H1 (cell line): ENCODE measurements around the gene TMEM120B. TPM values are rescaled to one million over a fixed set of nuclear protein-coding genes. Genes with fewer than 3 reads are reported as not detected.

ENCODE experiments used
- BACH1 ChIP-seq: IDR thresholded peaks from 2 replicates; pipeline ENCODE4 v1.6.1; 2012; ENCODE audit warnings: low read length, improper control_type of control experiment
- JUN ChIP-seq: IDR thresholded peaks from 2 replicates; pipeline ENCODE4 v1.6.1; 2011; ENCODE audit warnings: low read depth, mild to moderate bottlenecking, improper control_type of control experiment, low read length
- SP4 ChIP-seq: IDR thresholded peaks from 2 replicates; pipeline ENCODE4 v1.6.1; 2012; ENCODE audit warnings: low read length, inconsistent platforms
- TBP ChIP-seq: IDR thresholded peaks from 2 replicates; pipeline ENCODE4 v1.6.1; 2011; ENCODE audit warnings: low read depth, low read length, improper control_type of control experiment
- TCF12 ChIP-seq: IDR thresholded peaks from 2 replicates; pipeline ENCODE4 v1.6.1; 2011; ENCODE audit warnings: low read depth, mild to moderate bottlenecking, low read length
- polyA plus RNA-seq, 7 experiments: library from polyadenylated mRNA; depleted of rRNA in 3 of 7; stranded (reverse) in 5 of 7; unstranded in 2 of 7; fragments of >200 nt in 5 of 7; fragments of 200-250 nt in 2 of 7; gene quantifications; 1 replicate in 5 of 7; 2 replicates in 1 of 7; 4 replicates in 1 of 7; pipeline versions ENCODE4 v1.2.1 to v1.2.3, GENCODE V29; 2011 to 2013; ENCODE audit warnings: missing spikeins in 2 of 7, mixed read lengths in 2 of 7
- total RNA-seq: library from RNA; stranded (reverse); fragmentation: NEBNext Ultra II Directional; extraction: Animal tissue kit (Norgen Biotek cat#: 25700); gene quantifications from 2 replicates; pipeline ENCODE4 v1.2.1, GENCODE V29; 2021
- TF ChIP-seq, protein P1 (sequence below): fragments of 300-600 bp; sonication (generic); IDR thresholded peaks from 2 replicates; pipeline ENCODE4 v1.7.1; 2012; ENCODE audit warnings: low read length, moderate library complexity, mild to moderate bottlenecking, inconsistent platforms; ENCODE audit not compliant: insufficient replicate concordance
- TF ChIP-seq, protein P2 (sequence below): IDR thresholded peaks from 2 replicates; pipeline ENCODE4 v1.6.1; 2011; ENCODE audit warnings: low read depth, mild to moderate bottlenecking, low read length; ENCODE audit not compliant: insufficient read depth

The TMEM120B gene
- total and polyA plus RNA-seq, 2 of the 8 experiments (the other 6 are each of a cell fraction or from before 2014, with no cell fraction given): 22.0 to 29.1 TPM

DNA sequence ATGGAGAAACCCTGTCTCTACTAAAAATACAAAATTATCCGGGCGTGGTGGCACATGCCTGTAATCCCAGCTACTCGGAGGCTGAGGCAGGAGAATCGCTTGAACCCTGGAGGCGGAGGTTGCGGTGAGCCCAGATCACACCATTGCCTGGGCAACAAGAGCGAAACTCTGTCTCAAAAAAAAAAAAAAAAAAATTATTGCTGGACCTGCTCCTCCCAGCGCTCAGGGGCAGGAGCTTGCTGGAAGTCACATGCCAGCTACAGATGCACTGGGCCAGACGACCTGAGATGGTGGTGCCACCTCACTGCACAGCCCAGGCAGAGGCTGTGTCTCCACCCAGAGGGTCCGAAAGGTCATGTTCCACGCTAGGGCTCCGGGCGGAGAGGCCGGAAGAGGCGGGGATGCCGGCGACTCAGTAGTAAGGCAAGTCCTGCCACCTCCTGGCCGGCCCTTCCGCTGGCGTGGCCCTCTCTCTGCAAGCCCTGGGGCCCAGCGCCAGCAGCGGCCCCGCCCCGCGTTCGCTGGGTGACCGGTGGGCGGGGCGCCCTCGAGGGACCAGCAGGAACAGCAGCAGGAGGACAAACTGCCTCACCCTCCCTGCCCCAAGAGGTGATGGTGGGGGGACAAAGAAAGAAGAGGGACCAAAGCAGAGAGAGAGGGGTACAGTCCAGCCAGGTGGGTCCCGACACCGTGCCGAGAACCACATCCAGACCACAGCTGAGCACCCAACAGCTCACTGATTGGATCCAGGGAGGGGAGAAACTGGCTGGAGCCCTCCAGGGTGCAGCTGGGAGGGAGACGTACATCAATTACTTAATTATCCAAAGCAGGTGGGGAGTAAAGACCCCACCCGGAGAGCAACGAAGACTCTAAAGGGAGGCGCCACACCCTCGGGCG lies 84.6 kb downstream of the TMEM120B start (continued):
- TF ChIP-seq, protein P1, sequence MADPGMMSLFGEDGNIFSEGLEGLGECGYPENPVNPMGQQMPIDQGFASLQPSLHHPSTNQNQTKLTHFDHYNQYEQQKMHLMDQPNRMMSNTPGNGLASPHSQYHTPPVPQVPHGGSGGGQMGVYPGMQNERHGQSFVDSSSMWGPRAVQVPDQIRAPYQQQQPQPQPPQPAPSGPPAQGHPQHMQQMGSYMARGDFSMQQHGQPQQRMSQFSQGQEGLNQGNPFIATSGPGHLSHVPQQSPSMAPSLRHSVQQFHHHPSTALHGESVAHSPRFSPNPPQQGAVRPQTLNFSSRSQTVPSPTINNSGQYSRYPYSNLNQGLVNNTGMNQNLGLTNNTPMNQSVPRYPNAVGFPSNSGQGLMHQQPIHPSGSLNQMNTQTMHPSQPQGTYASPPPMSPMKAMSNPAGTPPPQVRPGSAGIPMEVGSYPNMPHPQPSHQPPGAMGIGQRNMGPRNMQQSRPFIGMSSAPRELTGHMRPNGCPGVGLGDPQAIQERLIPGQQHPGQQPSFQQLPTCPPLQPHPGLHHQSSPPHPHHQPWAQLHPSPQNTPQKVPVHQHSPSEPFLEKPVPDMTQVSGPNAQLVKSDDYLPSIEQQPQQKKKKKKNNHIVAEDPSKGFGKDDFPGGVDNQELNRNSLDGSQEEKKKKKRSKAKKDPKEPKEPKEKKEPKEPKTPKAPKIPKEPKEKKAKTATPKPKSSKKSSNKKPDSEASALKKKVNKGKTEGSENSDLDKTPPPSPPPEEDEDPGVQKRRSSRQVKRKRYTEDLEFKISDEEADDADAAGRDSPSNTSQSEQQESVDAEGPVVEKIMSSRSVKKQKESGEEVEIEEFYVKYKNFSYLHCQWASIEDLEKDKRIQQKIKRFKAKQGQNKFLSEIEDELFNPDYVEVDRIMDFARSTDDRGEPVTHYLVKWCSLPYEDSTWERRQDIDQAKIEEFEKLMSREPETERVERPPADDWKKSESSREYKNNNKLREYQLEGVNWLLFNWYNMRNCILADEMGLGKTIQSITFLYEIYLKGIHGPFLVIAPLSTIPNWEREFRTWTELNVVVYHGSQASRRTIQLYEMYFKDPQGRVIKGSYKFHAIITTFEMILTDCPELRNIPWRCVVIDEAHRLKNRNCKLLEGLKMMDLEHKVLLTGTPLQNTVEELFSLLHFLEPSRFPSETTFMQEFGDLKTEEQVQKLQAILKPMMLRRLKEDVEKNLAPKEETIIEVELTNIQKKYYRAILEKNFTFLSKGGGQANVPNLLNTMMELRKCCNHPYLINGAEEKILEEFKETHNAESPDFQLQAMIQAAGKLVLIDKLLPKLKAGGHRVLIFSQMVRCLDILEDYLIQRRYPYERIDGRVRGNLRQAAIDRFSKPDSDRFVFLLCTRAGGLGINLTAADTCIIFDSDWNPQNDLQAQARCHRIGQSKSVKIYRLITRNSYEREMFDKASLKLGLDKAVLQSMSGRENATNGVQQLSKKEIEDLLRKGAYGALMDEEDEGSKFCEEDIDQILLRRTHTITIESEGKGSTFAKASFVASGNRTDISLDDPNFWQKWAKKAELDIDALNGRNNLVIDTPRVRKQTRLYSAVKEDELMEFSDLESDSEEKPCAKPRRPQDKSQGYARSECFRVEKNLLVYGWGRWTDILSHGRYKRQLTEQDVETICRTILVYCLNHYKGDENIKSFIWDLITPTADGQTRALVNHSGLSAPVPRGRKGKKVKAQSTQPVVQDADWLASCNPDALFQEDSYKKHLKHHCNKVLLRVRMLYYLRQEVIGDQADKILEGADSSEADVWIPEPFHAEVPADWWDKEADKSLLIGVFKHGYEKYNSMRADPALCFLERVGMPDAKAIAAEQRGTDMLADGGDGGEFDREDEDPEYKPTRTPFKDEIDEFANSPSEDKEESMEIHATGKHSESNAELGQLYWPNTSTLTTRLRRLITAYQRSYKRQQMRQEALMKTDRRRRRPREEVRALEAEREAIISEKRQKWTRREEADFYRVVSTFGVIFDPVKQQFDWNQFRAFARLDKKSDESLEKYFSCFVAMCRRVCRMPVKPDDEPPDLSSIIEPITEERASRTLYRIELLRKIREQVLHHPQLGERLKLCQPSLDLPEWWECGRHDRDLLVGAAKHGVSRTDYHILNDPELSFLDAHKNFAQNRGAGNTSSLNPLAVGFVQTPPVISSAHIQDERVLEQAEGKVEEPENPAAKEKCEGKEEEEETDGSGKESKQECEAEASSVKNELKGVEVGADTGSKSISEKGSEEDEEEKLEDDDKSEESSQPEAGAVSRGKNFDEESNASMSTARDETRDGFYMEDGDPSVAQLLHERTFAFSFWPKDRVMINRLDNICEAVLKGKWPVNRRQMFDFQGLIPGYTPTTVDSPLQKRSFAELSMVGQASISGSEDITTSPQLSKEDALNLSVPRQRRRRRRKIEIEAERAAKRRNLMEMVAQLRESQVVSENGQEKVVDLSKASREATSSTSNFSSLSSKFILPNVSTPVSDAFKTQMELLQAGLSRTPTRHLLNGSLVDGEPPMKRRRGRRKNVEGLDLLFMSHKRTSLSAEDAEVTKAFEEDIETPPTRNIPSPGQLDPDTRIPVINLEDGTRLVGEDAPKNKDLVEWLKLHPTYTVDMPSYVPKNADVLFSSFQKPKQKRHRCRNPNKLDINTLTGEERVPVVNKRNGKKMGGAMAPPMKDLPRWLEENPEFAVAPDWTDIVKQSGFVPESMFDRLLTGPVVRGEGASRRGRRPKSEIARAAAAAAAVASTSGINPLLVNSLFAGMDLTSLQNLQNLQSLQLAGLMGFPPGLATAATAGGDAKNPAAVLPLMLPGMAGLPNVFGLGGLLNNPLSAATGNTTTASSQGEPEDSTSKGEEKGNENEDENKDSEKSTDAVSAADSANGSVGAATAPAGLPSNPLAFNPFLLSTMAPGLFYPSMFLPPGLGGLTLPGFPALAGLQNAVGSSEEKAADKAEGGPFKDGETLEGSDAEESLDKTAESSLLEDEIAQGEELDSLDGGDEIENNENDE: no peak
- TF ChIP-seq JUN: no peak
- no peak for TF ChIP-seq BACH1
- TF ChIP-seq, protein P2, sequence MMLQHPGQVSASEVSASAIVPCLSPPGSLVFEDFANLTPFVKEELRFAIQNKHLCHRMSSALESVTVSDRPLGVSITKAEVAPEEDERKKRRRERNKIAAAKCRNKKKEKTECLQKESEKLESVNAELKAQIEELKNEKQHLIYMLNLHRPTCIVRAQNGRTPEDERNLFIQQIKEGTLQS: no peak
- TF ChIP-seq TCF12: no peak
- TF ChIP-seq SP4: no peak
- peak; percentile 28; the same call in 1 of the 2 replicates for TF ChIP-seq TBP
- TF ChIP-seq, all 59 proteins: peak for 8
